ENCODE results near the gene ZFPM1. TPM values are rescaled to one million over a fixed set of nuclear protein-coding genes. Genes with fewer than 3 reads are reported as not detected.

Gene ZFPM1
- total RNA-seq, 1 donor from 2014 or later: 11.1 TPM

- H3K36me3 Mint-ChIP-seq (ENCODE audit: low read depth): no peaks in the 10 kb centered on the region
- TF ChIP-seq, protein P1, sequence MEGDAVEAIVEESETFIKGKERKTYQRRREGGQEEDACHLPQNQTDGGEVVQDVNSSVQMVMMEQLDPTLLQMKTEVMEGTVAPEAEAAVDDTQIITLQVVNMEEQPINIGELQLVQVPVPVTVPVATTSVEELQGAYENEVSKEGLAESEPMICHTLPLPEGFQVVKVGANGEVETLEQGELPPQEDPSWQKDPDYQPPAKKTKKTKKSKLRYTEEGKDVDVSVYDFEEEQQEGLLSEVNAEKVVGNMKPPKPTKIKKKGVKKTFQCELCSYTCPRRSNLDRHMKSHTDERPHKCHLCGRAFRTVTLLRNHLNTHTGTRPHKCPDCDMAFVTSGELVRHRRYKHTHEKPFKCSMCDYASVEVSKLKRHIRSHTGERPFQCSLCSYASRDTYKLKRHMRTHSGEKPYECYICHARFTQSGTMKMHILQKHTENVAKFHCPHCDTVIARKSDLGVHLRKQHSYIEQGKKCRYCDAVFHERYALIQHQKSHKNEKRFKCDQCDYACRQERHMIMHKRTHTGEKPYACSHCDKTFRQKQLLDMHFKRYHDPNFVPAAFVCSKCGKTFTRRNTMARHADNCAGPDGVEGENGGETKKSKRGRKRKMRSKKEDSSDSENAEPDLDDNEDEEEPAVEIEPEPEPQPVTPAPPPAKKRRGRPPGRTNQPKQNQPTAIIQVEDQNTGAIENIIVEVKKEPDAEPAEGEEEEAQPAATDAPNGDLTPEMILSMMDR (conservative IDR thresholded peaks at IDR 0.05): no peak
- no peak overlapping the region for H3K27ac Mint-ChIP-seq (ENCODE audit: unreplicated experiment)
- H3K9me3 Mint-ChIP-seq: no peaks in the 10 kb centered on the region
- no peak overlapping the region for H3K4me3 Mint-ChIP-seq
- H3K4me1 Mint-ChIP-seq: no peaks in the 10 kb centered on the region
- DNase-seq (ENCODE audit: low read depth, low spot score): no peak
- no peaks in the 10 kb centered on the region for H3K27me3 Mint-ChIP-seq (ENCODE audit: low read depth)
Measured at GRCh38 chr16:88419790-88420189, 33.3 kb upstream of the ZFPM1 start.

- no peaks in the 10 kb centered on the region for H3K27me3 Mint-ChIP-seq (ENCODE audit: low read depth)
- H3K36me3 Mint-ChIP-seq (ENCODE audit: low read depth): no peaks in the 10 kb centered on the region
- no peak overlapping the region for H3K4me3 Mint-ChIP-seq
- no peak overlapping the region for H3K27ac Mint-ChIP-seq (ENCODE audit: unreplicated experiment)
- no peaks in the 10 kb centered on the region for H3K4me1 Mint-ChIP-seq
- no peaks in the 10 kb centered on the region for H3K9me3 Mint-ChIP-seq
- TF ChIP-seq, protein P1 (conservative IDR thresholded peaks at IDR 0.05): no peak
- no peak for DNase-seq (ENCODE audit: low read depth, low spot score)
Measured at GRCh38 chr16:88420496-88420895, 32.6 kb upstream of the ZFPM1 start.

- H3K4me1 Mint-ChIP-seq: no peaks in the 10 kb centered on the region
Measured at GRCh38 chr16:88421301-88421700, 31.8 kb upstream of the ZFPM1 start.

GRCh38 chr16:88421871-88422433, 31.1 kb upstream of the ZFPM1 start:
- H3K27me3 Mint-ChIP-seq (ENCODE audit: low read depth): no peaks in the 10 kb centered on the region
- TF ChIP-seq, protein P1 (conservative IDR thresholded peaks at IDR 0.05): no peak
- DNase-seq (ENCODE audit: low read depth, low spot score): no peak
- H3K4me1 Mint-ChIP-seq: no peaks in the 10 kb centered on the region
- no peak overlapping the region for H3K27ac Mint-ChIP-seq (ENCODE audit: unreplicated experiment)
- H3K4me3 Mint-ChIP-seq: no peak overlapping the region
- no peaks in the 10 kb centered on the region for H3K9me3 Mint-ChIP-seq
- H3K36me3 Mint-ChIP-seq (ENCODE audit: low read depth): no peaks in the 10 kb centered on the region

More at GRCh38 chr16:88421301-88421700, 31.8 kb upstream of the ZFPM1 start:
- no peak overlapping the region for H3K27ac Mint-ChIP-seq (ENCODE audit: unreplicated experiment)
- TF ChIP-seq, protein P1 (conservative IDR thresholded peaks at IDR 0.05): no peak
- H3K4me3 Mint-ChIP-seq: no peak overlapping the region
- H3K9me3 Mint-ChIP-seq: no peaks in the 10 kb centered on the region
- DNase-seq (ENCODE audit: low read depth, low spot score): no peak
- H3K36me3 Mint-ChIP-seq (ENCODE audit: low read depth): no peaks in the 10 kb centered on the region
- H3K27me3 Mint-ChIP-seq (ENCODE audit: low read depth): no peaks in the 10 kb centered on the region

GRCh38 chr16:88422733-88423447, 30.2 kb upstream of the ZFPM1 start:
- Mint-ChIP-seq H3K27me3 (ENCODE audit: low read depth) (no peaks in the 10 kb centered on the region), H3K27ac (ENCODE audit: unreplicated experiment) (no peak overlapping the region), H3K36me3 (ENCODE audit: low read depth) (no peaks in the 10 kb centered on the region), H3K9me3 (no peaks in the 10 kb centered on the region), H3K4me1 (no peaks in the 10 kb centered on the region), H3K4me3 (no peak overlapping the region)
- no peak for DNase-seq (ENCODE audit: low read depth, low spot score)
- TF ChIP-seq, protein P1 (conservative IDR thresholded peaks at IDR 0.05): no peak

Data from neural crest cell (in vitro differentiated cells).